ENCODE measurements around the gene EEF2KMT.
"Not testable (repeated sequence)": the region's sequence is repeated elsewhere in the genome, so short reads cannot be mapped to it uniquely, and the experiment has no call there.

Gene EEF2KMT

DNA sequence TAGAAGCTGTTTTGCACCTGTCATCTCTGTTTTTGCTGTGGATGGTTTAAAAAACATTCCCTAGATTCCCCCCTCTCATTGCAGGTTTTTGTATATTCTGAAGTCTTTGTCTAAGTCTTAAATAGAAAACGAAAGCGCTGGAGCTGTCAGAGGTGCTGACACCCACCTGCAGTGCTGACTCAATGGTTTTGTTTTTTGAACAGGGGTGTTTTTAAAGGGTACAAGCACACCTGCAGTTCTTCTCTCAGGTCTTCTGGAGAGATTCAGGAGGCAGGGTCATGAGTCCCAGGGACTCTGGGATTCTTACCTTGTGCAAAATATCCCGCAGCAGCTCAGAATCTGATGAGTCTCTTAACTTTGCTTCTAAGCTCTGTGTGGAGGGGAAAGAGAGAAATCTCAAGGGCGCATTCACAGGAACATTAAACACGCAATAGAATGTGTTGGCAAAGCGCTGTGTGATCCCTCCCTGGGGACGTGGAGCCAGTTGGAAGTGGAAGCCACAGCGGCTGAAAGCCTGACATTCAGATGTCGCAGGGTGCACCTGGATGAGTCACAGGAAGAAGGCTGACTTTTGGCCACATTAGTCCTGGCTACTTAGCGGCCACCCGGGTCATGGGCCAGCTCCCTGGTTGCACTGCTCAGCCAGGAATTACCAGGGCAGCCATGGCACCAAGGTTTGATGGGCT lies 2.3 kb downstream of the EEF2KMT start:
- DNase-seq = not testable (repeated sequence)

DNA sequence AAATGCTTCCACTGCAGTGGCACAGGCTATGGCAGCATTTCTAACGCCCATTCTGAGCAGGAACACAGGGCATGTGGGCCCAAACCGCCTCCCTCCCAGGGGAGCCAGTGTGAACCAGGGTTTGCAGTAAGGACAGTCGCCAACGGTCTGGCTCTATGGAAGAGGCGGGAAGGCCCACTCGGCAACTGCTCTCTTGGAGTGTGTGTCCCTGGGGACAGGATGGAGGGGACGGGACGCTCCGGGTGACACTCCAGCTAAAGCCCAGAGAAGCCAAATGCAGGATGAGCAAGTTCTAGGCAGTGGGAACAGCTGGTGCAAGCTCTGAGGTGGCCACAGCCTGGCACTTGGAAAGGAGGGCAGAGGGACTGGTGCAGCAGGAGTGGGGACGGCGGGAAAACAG lies 3.8 kb downstream of the EEF2KMT start:
- DNase-seq = not testable (repeated sequence)

DNA sequence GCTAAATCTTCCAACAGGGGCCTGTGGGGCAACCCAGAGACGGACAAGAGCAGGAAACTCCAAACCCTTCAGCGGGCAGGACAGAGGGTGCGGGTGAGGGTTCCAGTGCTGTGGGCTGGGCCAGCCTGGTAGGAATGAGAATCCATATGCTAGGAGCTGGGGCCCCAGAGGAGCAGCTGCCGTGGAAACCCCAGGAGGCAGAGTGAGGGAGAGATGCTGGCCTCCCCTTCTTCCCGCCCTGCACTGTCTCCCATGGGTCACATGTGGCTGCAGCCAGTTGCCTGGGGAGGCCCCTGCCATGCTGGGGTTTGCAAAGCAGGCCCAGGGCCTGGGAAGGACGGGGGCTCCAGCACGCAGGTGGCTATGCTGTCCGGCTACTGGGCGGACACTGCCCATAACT lies 4.5 kb downstream of the EEF2KMT start:
- DNase-seq = not testable (repeated sequence)

- DNase-seq = not testable (repeated sequence)
These were observed 7.0 kb downstream of the EEF2KMT start for GRCh38 chr16:5090592-5090991.

DNA sequence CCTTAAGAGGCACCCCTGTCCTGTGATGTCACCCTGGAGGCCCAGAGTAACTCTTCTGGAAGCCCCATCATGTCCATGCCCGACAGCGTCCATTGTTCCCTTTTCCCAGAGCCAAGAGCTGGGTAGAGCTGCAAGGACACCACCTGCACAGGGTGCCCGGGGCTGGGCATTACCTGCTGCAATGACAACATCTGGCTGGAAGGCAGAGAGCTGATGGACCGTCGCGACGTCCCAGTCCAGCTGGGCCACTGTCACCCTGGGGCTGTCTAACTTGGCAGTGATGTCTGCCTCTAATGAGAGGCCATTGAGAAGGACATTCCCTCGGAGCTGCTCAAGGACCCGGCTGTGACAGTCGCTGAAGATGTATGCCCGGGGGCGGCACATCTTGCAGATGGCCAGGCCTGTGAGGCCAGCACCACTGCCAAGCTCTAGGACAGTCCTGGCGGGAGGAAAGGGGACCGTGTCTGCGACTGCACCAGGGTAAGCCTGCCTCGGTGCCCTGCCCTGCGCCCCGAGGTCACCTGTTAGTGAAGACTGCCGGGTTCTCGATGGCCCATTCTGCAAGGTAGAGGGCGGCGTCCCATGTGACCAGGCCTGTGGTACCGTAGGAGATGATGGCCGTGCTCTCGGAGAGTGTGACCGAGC lies 7.6 kb downstream of the EEF2KMT start:
- DNase-seq = not testable (repeated sequence)

- DNase-seq = not testable (repeated sequence)
These were observed 8.7 kb downstream of the EEF2KMT start for GRCh38 chr16:5088936-5089335.

DNA sequence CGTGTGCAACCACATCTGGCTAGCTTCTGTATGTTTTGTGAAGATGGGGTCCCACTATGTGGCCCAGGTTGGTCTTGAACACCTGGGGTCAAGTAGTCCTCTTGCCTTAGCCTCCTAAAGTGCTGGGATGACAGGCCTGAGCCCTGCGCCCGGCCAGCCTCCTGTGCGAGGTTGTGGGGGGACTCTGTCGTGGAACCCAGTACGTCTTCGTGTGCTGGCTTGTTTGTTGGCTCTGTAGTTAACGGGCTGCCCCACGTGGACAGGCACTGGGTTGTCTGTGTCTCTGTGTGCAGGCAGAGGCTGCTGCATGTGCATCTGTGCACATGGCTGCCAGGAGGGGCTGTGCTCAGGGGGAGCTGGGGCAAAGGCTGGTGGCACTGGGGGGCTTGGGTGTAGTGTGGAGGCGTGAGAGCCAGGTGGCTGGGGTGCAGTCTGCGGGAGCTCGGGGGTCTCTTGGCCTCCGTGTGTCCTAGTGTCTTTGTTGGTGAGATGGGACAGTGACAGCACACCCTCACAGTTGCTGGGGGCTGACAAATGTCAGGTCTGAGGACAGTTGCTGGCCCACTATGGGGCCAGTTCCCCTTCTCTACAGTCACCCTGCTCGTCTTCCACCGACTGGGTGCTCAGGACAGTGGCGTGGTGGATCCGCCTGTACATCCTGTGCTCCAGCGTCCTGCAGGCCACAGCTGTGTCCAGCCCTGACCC lies 9.4 kb downstream of the EEF2KMT start:
- DNase-seq = not testable (repeated sequence)

GRCh38 chr16:5085716-5086115 lies 11.9 kb downstream of the EEF2KMT start:
- not testable (repeated sequence) for DNase-seq

DNA sequence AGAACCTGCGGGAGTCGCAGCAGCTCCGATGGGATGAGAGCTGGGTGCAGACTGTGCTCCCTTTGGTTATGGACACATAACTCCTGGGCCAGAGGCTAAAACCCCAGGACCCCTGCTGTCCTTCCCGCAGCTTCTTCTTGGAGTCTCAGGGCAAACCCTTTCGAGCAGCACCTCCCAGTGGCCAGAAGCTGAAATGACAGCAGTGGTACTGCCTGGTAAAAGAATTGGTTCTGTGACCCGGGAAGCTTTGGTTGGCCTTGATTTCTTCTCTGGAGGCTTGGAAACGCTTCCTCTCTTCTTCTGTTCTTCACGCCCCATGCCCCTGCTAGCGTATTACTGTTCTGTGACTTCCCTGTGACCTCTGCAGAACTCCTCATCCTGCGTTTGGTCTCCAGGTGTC lies 12.8 kb downstream of the EEF2KMT start:
- peak; percentile 44 to 58 for DNase-seq

- DNase-seq = not testable (repeated sequence)
These were observed 13.4 kb downstream of the EEF2KMT start for GRCh38 chr16:5084099-5084731.

DNA sequence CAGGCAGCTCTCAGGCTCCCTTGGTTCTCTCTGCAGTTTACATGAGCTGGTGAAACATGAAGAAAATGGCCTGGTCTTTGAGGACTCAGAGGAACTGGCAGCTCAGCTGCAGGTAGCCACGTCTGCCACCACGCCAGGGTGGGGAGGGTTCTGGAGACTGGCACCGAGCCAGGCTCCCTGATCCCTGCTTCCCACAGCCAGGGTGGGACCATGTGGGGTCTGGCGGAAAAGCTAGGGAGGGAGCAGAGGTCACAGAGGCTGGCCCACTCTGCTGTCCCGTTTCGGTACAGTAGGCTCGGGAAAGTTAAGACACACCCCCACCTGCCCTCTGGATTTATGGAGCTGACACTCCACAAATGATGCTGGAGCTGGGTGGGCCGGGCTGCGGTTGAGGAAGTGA lies 13.9 kb downstream of the EEF2KMT start:
- not testable (repeated sequence) for DNase-seq

- DNase-seq = not testable (repeated sequence)
These were observed 16.6 kb downstream of the EEF2KMT start for GRCh38 chr16:5080996-5081395.

GRCh38 chr16:5080461-5080860 lies 17.1 kb downstream of the EEF2KMT start:
- not testable (repeated sequence) for DNase-seq

DNA sequence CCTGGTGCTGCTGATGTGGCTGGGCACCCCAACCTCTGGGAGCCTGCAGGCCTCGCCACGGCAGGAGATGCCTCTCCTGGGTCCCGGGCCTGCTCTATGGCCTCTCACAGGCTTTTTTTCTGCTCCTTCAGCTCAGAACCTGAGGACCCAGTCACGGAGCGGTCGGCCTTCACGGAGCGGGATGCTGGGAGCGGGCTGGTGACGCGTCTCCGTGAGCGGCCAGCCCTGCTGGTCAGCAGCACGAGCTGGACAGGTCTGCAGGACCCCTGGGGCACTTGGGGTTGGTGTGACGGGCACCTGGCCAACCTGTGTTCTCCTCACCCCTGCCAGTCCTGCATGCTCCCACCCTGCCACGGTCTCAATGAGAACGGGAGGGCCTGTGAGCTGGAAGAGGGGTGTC lies 19.0 kb downstream of the EEF2KMT start:
- DNase-seq = no peak

DNA sequence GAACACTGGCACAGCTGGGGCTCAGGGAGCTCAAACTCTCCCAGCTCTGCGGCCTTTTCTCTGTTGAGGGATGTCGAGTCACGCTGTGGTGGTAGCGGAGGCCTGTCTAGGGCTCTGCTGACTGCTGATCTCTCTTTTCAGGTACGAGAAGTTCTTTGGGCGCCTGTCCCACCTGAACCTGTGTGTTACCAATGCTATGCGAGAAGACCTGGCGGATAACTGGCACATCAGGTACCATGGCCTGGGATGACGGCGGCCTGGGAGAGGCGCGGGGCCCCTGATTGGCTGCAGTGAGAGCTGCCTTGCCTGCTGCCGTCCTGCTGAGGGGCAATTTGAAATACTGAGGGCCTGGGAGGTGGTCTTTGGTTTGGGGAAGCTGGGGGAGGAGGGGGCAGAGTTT lies 20.3 kb downstream of the EEF2KMT start:
- DNase-seq = no peak

GRCh38 chr16:5075637-5076036 lies 22.0 kb downstream of the EEF2KMT start:
- DNase-seq = no peak

GRCh38 chr16:5073771-5074170 lies 23.8 kb downstream of the EEF2KMT start:
- not testable (repeated sequence) for DNase-seq

DNA sequence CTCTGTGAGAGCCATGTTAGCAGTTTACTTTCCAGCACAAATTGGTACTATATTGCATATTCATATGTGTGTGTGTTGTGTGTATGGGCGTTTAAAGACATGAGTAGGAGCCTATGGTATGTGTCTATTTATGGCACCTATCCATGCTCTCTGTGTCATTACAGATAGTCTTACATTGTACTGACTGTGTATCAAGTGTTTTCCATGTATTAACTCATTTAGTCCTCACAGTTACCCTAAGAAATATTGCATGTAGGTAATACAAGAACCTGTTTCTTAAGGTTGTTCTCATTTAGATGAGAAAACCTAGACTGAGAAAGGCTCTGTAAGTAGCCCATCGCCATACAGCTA lies 24.3 kb downstream of the EEF2KMT start:
- no peak for DNase-seq

GRCh38 chr16:5072334-5073278 lies 25.0 kb downstream of the EEF2KMT start:
- no peak for DNase-seq

- DNase-seq = peak; percentile 91
These were observed 25.8 kb downstream of the EEF2KMT start, which contains the start of gene ALG1 for GRCh38 chr16:5071681-5072333. Gene ALG1 (plus strand): TSS chr16:5071843. CDS start chr16:5071850, 7 bp downstream.

GRCh38 chr16:5071341-5071680 lies 26.3 kb downstream of the EEF2KMT start:
- DNase-seq = no peak
